CD4-positive, alpha-beta memory T cell (primary cell): Measurements from ENCODE around the gene ABCA2. TPM values are rescaled to one million over a fixed set of nuclear protein-coding genes. Genes with fewer than 3 reads are reported as not detected.
A peak's percentile ranks its signal among the peaks of the same experiment; 100 is the strongest.

Source experiments
- CTCF ChIA-PET: fragments of 350-600 bp; sonication (Branson Sonifier 250); formaldehyde crosslinking; loops from one replicate; lab custom pipeline; 2021; ENCODE audit warnings: inconsistent platforms; ENCODE audit not compliant: partially characterized antibody; lab: Charles Lee
- POLR2A ChIA-PET: fragments of 350-600 bp; sonication (Branson Sonifier 250); formaldehyde crosslinking; loops from one replicate; lab custom pipeline; 2021; ENCODE audit not compliant: partially characterized antibody; lab: Charles Lee
- DNase-seq, 5 donors: peaks; one replicate each; pipeline versions ENCODE4 v3.0.0 to v3.0.0-alpha.2; 2020 to 2022; ENCODE audit warnings: mixed read lengths in 1 of 5
- H3K27ac ChIP-seq: one replicate; pipeline ENCODE4 v1.7.0; 2013; ENCODE audit warnings: low read depth, low read length
- H3K27me3 ChIP-seq: 2 replicates; pipeline ENCODE4 v1.7.0; 2013; ENCODE audit warnings: mild to moderate bottlenecking, low read length, moderate library complexity; ENCODE audit not compliant: insufficient read depth
- H3K36me3 ChIP-seq: 2 replicates; pipeline ENCODE4 v1.7.0; 2013; ENCODE audit warnings: mild to moderate bottlenecking, low read length, moderate library complexity; ENCODE audit not compliant: insufficient read depth
- H3K4me1 ChIP-seq: 2 replicates; pipeline ENCODE4 v1.7.0; 2013; ENCODE audit warnings: mild to moderate bottlenecking, low read length, moderate library complexity; ENCODE audit not compliant: insufficient read depth
- H3K4me3 ChIP-seq, 2 donors: one replicate each; pipeline ENCODE4 v1.7.0; 2013; ENCODE audit warnings: low read length in 2 of 2, mild to moderate bottlenecking in 1 of 2
- H3K9me3 ChIP-seq, 2 donors: one replicate each; pipeline ENCODE4 v1.7.0; 2013; ENCODE audit warnings: low read length in 2 of 2, control low read depth in 1 of 2; ENCODE audit not compliant: control insufficient read depth in 1 of 2
- H3K27ac Mint-ChIP-seq, 7 donors: one replicate each; pipeline ENCODE4 v1.8.0; 2020 to 2021; ENCODE audit warnings: mixed read lengths in 7 of 7, mild to moderate bottlenecking in 6 of 7, inconsistent platforms in 3 of 7, moderate library complexity in 3 of 7
- H3K27me3 Mint-ChIP-seq, 2 donors: one replicate each; pipeline ENCODE4 v1.8.0; 2020 to 2021; ENCODE audit warnings: mixed read lengths in 2 of 2
- H3K36me3 Mint-ChIP-seq, 2 donors: one replicate each; pipeline ENCODE4 v1.8.0; 2020 to 2021; ENCODE audit warnings: mixed read lengths in 2 of 2, inconsistent platforms in 1 of 2, mild to moderate bottlenecking in 1 of 2
- H3K4me1 Mint-ChIP-seq, 4 donors: one replicate each; pipeline ENCODE4 v1.8.0; 2020 to 2021; ENCODE audit warnings: mixed read lengths in 4 of 4, mild to moderate bottlenecking in 1 of 4
- H3K4me3 Mint-ChIP-seq, 8 donors: one replicate each; pipeline ENCODE4 v1.8.0; 2020 to 2021; ENCODE audit warnings: mixed read lengths in 8 of 8, mild to moderate bottlenecking in 7 of 8, moderate library complexity in 6 of 8, inconsistent platforms in 3 of 8
- H3K9me3 Mint-ChIP-seq, 8 donors: one replicate each; pipeline ENCODE4 v1.8.0; 2020 to 2021; ENCODE audit warnings: mixed read lengths in 8 of 8, mild to moderate bottlenecking in 5 of 8, inconsistent platforms in 3 of 8, moderate library complexity in 1 of 8
- intact Hi-C: fragments of 100-400 bp; cut with micrococcal nuclease; formaldehyde crosslinking; loops from one replicate; pipeline ENCODE4 v1.15.1; 2023
- polyA plus RNA-seq, 2 donors: library from polyadenylated mRNA; unstranded; fragments of 300-500 nt; fragmentation: Illumina TruSeq; gene quantifications; one replicate each; pipeline ENCODE4 v1.2.3, GENCODE V29; 2021
- total RNA-seq, 2 experiments: library from RNA; stranded (reverse); gene quantifications; one replicate each; pipeline ENCODE4 v1.2.3, GENCODE V29; 2021

The ABCA2 gene
- total and polyA plus RNA-seq, 4 experiments from 2014 or later = 2.6 to 68.6 (median 37.3) TPM

DNA sequence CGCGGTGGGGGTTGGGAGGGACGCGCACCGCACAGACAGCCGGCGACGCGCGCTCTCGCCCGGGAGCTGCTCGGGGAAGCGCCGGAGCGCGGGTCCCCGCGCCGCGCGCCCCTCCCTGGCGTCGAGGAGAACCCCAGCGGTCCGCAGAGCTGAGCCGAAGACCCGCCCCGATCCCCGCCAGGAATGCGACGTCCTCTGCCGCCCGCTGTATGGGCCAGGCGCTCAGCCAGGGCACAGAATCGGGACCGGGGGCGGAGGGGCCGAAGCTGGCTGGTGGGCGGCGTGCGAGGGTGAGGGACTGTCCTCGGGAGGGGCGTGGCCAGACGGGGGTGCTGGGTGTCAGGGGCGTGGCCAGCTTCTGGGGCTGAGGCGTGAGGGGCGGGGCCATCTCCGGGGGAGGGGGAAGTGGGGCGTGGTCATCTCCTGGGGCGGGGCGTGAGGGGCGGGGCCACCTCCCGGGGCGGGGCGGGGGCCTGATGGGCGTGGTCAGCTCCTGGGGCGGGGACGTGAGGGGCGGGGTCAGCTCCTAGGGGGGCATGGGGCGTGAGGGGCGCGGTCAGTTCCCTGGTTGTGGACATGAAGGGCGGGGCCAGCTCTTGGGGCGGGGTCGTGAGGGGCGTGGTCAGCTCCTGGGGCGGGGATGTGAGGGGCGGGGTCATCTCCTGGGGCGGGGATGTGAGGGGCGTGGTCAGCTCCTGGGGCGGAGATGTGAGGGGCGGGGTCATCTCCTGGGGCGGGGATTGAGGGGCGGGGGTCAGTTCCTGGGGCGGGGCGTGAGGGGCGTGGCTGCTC is 49.8 kb downstream of the ABCA2 start:
- H3K36me3 ChIP-seq = no peaks in the 10 kb centered on the region
- H3K4me1 ChIP-seq = peaks cover 41% of the 10 kb centered on the region
- H3K9me3 ChIP-seq = no peaks in the 10 kb centered on the region
- Mint-ChIP-seq H3K4me3 (peak overlapping the region in 5 of 8 donors; percentile 24 to 61 (median 47)), H3K27ac (no peak overlapping the region), H3K9me3 (no peaks in the 10 kb centered on the region), H3K36me3 (no peaks in the 10 kb centered on the region), H3K4me1 (peaks cover 11 to 32% (median 23%) of the 10 kb centered on the region in 4 donors), H3K27me3 (no peaks in the 10 kb centered on the region)
- no peaks in the 10 kb centered on the region for H3K27me3 ChIP-seq
- ChIA-PET CTCF (interaction anchor here (0.7 kb wide), 1 partner anchor 54 kb away, joined by 3 read pairs; the partner anchor contains the start of gene FUT7), POLR2A (interaction anchor here (0.8 to 6.3 kb wide), 9 partner anchors 10 to 57 kb away, joined by 3 to 57 read pairs (median 4); partner anchors contain the start of genes CLIC3 and PAXX)
- intact Hi-C loops = loop anchor here (1.0 to 10.0 kb wide), 4 partner anchors 15 to 187 kb away; partner anchors contain the start of genes ABCA2, PAXX, TMEM141 and TRAF2
- DNase-seq = peak; percentile 66 to 81 (median 69)
- H3K27ac ChIP-seq = peak overlapping the region; percentile 2
- peak overlapping the region in 1 of 2 donors; percentile 9 for H3K4me3 ChIP-seq

DNA sequence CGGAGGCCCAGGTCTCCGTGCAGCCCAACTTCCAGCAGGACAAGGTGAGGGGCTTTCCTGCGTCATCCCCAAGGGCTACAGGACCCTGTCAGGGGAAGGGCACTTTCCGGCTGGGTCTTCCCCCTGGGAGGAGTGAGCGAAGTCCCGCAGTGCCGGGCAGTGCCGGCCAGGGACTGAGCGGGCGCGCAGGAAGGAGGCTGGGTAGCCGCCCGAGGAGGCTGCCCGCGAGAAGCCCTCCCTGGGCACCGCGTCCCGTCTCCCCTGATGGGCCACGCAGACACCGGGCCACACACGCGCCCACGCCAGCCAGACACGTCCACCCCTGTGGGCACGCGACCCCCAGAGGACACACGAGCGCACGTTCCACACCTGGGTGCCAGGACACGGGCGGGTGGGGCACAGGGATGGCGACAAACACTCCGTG is 50.4 kb downstream of the ABCA2 start:
- peak overlapping the region in 6 of 8 donors; percentile 22 to 49 (median 46) for H3K4me3 Mint-ChIP-seq
- Histone ChIP-seq H3K27ac (peak overlapping the region; percentile 2), H3K4me3 (peak overlapping the region in 1 of 2 donors; percentile 9)

DNA sequence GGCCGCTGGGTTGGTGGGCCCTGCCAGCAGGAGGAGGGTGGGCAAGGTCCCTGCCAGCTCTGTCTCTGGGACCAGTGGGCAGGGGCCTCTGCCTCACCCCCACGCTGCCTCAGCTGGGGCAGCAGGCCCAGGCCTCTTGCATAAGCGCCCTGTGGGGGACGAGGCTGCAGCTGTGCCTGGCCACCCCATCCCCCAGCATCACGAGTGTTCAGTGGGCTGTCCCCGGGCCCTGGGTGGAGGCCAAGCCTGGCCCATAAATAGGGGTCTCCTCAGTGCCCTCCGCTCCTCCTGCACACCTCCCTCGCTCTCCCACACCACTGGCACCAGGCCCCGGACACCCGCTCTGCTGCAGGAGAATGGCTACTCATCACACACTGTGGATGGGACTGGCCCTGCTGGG is 50.8 kb downstream of the ABCA2 start, which contains the start of gene PTGDS:
PTGDS (plus strand) TSS at position 282 of the 400 bp plus-strand sequence; CDS start at position 357, 75 bp downstream.
- Histone ChIP-seq H3K4me3 (peak within 1 kb of the TSS in 1 of 2 donors; percentile 9), H3K27me3 (no peaks in the 10 kb centered on the region), H3K9me3 (no peaks in the 10 kb centered on the region), H3K27ac (peak within 1 kb of the TSS; percentile 2), H3K36me3 (no peaks in the 10 kb centered on the region), H3K4me1 (peaks cover 41% of the 10 kb centered on the region)
- H3K36me3 Mint-ChIP-seq = no peaks in the 10 kb centered on the region
- no peak for DNase-seq
- peak within 1 kb of the TSS in 6 of 7 donors; percentile 13 to 80 (median 70) for H3K27ac Mint-ChIP-seq
- ChIA-PET CTCF (interaction anchor here (1.3 kb wide), 1 partner anchor 135 kb away, joined by 3 read pairs; the partner anchor contains the start of gene AJM1), POLR2A (interaction anchor here (1.1 to 3.9 kb wide), 5 partner anchors 15 to 75 kb away, joined by 3 to 75 read pairs (median 24); partner anchors contain the start of genes CLIC3 and PAXX)
- H3K4me3 Mint-ChIP-seq = peak within 1 kb of the TSS in 7 of 8 donors; percentile 22 to 84 (median 68)
- no peaks in the 10 kb centered on the region for H3K27me3 Mint-ChIP-seq
- H3K9me3 Mint-ChIP-seq = no peaks in the 10 kb centered on the region
- intact Hi-C loops = loop anchor here (10.0 kb wide), 1 partner anchor 48 kb away; the partner anchor contains the start of gene ABCA2
- H3K4me1 Mint-ChIP-seq = peaks cover 11 to 32% (median 23%) of the 10 kb centered on the region in 4 donors

More for the DNA sequence above, 50.4 kb downstream of the ABCA2 start:
- Histone ChIP-seq H3K27me3 (no peaks in the 10 kb centered on the region), H3K9me3 (no peaks in the 10 kb centered on the region), H3K36me3 (no peaks in the 10 kb centered on the region), H3K4me1 (peaks cover 41% of the 10 kb centered on the region)
- ChIA-PET POLR2A (interaction anchor here (0.8 to 6.3 kb wide), 8 partner anchors 12 to 57 kb away, joined by 3 to 57 read pairs (median 4); partner anchors contain the start of genes CLIC3 and PAXX), CTCF (interaction anchor here (0.7 kb wide), 1 partner anchor 54 kb away, joined by 3 read pairs; the partner anchor contains the start of gene FUT7)
- H3K4me1 Mint-ChIP-seq = peaks cover 11 to 32% (median 23%) of the 10 kb centered on the region in 4 donors
- no peak for DNase-seq
- H3K36me3 Mint-ChIP-seq = no peaks in the 10 kb centered on the region
- intact Hi-C loops = loop anchor here (1.0 to 10.0 kb wide), 4 partner anchors 15 to 186 kb away; partner anchors contain the start of genes ABCA2, PAXX, TMEM141 and TRAF2
- H3K27me3 Mint-ChIP-seq = no peaks in the 10 kb centered on the region
- peak overlapping the region in 1 of 7 donors; percentile 22 for H3K27ac Mint-ChIP-seq
- no peaks in the 10 kb centered on the region for H3K9me3 Mint-ChIP-seq

DNA sequence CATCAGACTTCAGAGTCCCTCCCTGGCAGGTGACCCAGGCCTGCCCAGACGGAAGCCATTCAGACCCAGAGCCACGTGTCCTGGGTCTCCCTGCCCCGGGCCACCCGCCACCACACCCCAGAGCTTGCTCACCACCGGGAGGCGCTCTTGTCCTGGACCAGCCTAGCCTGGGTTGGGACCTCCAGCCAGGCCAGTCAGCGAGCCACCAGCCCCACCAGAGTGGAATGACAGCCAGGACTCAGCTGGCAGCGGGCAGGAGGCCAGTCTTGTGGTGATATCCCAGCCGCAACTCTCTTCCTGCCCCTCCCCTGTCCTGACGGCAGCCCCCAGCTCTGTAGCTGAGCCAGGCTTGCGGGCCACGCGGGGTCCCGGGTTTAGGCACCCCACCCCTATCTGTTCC is 52.4 kb downstream of the ABCA2 start:
- CTCF ChIA-PET = interaction anchor here (0.7 to 3.4 kb wide), 13 partner anchors 9 to 133 kb away, joined by 3 to 27 read pairs (median 3); partner anchors contain the start of genes ABCA2, AJM1 and CLIC3
- intact Hi-C loops = loop anchor here (10.0 kb wide), 1 partner anchor 49 kb away; the partner anchor contains the start of gene ABCA2
- H3K27ac ChIP-seq = peak overlapping the region; percentile 28
- H3K36me3 ChIP-seq = no peaks in the 10 kb centered on the region
- Mint-ChIP-seq H3K36me3 (no peaks in the 10 kb centered on the region), H3K27me3 (no peaks in the 10 kb centered on the region), H3K4me3 (peak overlapping the region; percentile 66 to 84 (median 77)), H3K27ac (peak overlapping the region; percentile 52 to 83 (median 72)), H3K9me3 (no peaks in the 10 kb centered on the region), H3K4me1 (peaks cover 11 to 32% (median 23%) of the 10 kb centered on the region in 4 donors)
- H3K27me3 ChIP-seq = no peaks in the 10 kb centered on the region
- peak in 1 of 5 donors; percentile 20 for DNase-seq
- H3K9me3 ChIP-seq = no peaks in the 10 kb centered on the region
- H3K4me1 ChIP-seq = peaks cover 41% of the 10 kb centered on the region
- peak overlapping the region; percentile 23 to 24 for H3K4me3 ChIP-seq
- POLR2A ChIA-PET = interaction anchor here (0.6 to 3.9 kb wide), 10 partner anchors 9 to 133 kb away, joined by 3 to 75 read pairs (median 8); partner anchors contain the start of genes C8G, CLIC3, FBXW5 and FUT7

DNA sequence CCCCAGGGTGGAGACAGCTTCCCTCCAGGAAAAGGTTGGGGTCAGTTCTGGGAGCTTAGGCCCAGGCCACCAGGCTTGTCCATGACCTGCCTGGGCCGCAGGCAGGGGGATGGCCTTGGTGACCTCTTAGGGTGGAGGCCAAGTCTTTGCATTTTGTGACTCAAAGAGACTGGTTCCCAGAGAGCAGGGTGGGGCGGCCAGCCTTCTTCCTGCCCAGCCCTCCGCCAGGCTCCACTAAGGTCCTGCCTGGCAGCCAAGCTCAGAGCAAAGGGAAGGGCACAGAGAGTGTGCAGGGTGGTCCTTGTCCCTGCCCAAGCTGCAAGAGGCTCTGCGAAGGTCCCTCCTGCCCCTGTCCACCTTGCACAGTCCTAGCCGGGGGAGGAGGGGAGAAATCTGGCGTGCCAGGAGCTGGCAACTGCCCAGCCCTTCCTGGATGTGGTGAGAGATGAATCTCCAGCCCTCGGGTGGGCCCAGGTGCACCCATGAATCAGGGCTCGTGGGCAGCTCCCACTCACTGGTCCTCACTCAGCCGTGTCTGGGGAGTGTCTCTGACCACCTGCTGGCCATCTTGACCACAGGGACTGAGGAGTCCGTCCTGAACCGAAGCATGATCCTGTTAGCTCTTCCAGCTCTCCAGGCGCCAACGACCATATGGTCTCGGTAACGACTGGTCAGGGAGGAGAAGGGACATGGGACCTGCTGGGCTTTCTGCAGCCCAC is 53.1 kb downstream of the ABCA2 start:
- Histone ChIP-seq H3K27ac (peak overlapping the region; percentile 28), H3K4me3 (peak overlapping the region; percentile 23 to 24), H3K36me3 (no peaks in the 10 kb centered on the region), H3K27me3 (no peaks in the 10 kb centered on the region), H3K9me3 (no peaks in the 10 kb centered on the region), H3K4me1 (peaks cover 41% of the 10 kb centered on the region)
- H3K4me1 Mint-ChIP-seq = peaks cover 11 to 32% (median 22%) of the 10 kb centered on the region in 4 donors
- ChIA-PET CTCF (interaction anchor here (0.7 to 3.4 kb wide), 10 partner anchors 11 to 110 kb away, joined by 3 to 27 read pairs (median 3); partner anchors contain the start of gene ABCA2), POLR2A (interaction anchor here (0.6 to 3.9 kb wide), 13 partner anchors 10 to 266 kb away, joined by 3 to 75 read pairs (median 5); partner anchors contain the start of genes C8G, CLIC3, FBXW5 and FUT7)
- H3K36me3 Mint-ChIP-seq = no peaks in the 10 kb centered on the region
- H3K4me3 Mint-ChIP-seq = peak overlapping the region; percentile 66 to 84 (median 77)
- H3K9me3 Mint-ChIP-seq = no peaks in the 10 kb centered on the region
- H3K27ac Mint-ChIP-seq = peak overlapping the region; percentile 52 to 83 (median 70)
- no peaks in the 10 kb centered on the region for H3K27me3 Mint-ChIP-seq
- DNase-seq = no peak
- intact Hi-C loops = loop anchor here (10.0 kb wide), 1 partner anchor 50 kb away; the partner anchor contains the start of gene ABCA2
